ENCODE data around the gene NNAT. TPM values are rescaled to one million over a fixed set of nuclear protein-coding genes. Genes with fewer than 3 reads are reported as not detected.
"Not testable (repeated sequence)": the region's sequence is repeated elsewhere in the genome, so short reads cannot be mapped to it uniquely, and the experiment has no call there.

Gene NNAT
- total RNA-seq, 2 donors from 2014 or later, result 0.19 to 0.93 TPM

DNA sequence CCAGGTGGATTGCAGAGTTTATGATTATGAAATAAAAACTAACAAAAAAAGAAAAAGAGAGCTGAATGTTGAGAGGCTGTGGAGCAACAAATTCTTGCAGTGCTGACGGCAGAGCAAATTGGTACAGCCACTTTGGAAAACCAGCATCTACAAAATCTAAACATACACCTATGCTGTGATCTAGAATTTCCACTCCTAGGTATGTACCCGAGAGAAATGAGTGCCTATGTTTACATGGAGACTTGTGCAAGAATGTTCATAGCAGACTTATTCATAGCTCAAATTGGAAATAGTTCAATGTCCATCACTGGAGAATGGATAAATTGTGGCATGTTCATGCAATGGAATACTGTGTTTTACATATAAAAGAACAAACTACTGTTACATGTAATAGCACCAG, 9.6 kb downstream of the NNAT start:
- H3K36me3 Mint-ChIP-seq (ENCODE audit: insufficient read depth in 2 of 2), result peaks cover 1 to 2% of the 10 kb centered on the region in 2 donors
- no peak for ATAC-seq (replicated peaks in 1 of 2)
- H3K4me3 Mint-ChIP-seq, result no peak overlapping the region
- H3K27me3 Mint-ChIP-seq (ENCODE audit: low read depth), result no peaks in the 10 kb centered on the region
- no peaks in the 10 kb centered on the region for H3K9me3 Mint-ChIP-seq
- no peak overlapping the region for H3K27ac Mint-ChIP-seq
- DNase-seq, result no peak
- H3K4me1 Mint-ChIP-seq (ENCODE audit: low read depth), result peaks cover 33% of the 10 kb centered on the region

GRCh38 chr20:37531856-37532255, 10.8 kb downstream of the NNAT start:
- no peak overlapping the region for H3K4me3 Mint-ChIP-seq
- DNase-seq (no peak), ATAC-seq (replicated peaks in 1 of 2) (no peak)
- H3K9me3 Mint-ChIP-seq, result no peaks in the 10 kb centered on the region
- H3K27me3 Mint-ChIP-seq (ENCODE audit: low read depth), result no peaks in the 10 kb centered on the region
- H3K27ac Mint-ChIP-seq, result no peak overlapping the region
- peaks cover 22% of the 10 kb centered on the region for H3K4me1 Mint-ChIP-seq (ENCODE audit: low read depth)
- peaks cover 1 to 2% of the 10 kb centered on the region in 2 donors for H3K36me3 Mint-ChIP-seq (ENCODE audit: insufficient read depth in 2 of 2)

DNA sequence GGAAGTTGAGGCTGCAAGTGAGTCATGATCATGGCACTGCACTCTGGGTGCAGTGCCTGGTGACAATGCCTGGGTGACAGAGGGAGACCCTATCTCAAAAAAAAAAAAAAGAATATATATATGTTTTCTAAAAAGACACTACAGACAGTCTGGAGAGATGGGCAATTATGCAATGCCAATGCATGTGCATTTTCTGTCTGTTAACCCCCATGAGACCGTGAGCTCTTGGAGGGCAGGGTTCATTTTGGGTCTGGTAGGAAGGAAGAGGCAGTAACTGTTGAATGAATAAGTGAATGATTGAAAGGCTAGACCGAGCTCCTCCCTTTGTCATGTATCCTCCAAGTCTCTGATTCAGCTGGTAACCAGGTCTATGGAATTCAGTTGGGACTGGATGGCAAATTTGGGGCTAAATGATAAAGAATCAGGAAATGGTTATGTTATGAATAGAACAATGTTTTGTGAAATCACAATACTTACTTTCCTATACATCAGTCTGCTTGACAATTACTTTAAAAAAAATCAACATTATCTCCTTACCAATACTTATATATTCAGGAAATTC, 12.2 kb downstream of the NNAT start:
- Mint-ChIP-seq H3K36me3 (ENCODE audit: insufficient read depth in 2 of 2) (peaks cover 0 to 2% of the 10 kb centered on the region in 2 donors), H3K27me3 (ENCODE audit: low read depth) (no peaks in the 10 kb centered on the region), H3K27ac (no peak overlapping the region), H3K4me1 (ENCODE audit: low read depth) (peaks cover 19% of the 10 kb centered on the region), H3K4me3 (no peak overlapping the region), H3K9me3 (no peaks in the 10 kb centered on the region)
- ATAC-seq (replicated peaks in 1 of 2) (no peak), DNase-seq (no peak)

DNA sequence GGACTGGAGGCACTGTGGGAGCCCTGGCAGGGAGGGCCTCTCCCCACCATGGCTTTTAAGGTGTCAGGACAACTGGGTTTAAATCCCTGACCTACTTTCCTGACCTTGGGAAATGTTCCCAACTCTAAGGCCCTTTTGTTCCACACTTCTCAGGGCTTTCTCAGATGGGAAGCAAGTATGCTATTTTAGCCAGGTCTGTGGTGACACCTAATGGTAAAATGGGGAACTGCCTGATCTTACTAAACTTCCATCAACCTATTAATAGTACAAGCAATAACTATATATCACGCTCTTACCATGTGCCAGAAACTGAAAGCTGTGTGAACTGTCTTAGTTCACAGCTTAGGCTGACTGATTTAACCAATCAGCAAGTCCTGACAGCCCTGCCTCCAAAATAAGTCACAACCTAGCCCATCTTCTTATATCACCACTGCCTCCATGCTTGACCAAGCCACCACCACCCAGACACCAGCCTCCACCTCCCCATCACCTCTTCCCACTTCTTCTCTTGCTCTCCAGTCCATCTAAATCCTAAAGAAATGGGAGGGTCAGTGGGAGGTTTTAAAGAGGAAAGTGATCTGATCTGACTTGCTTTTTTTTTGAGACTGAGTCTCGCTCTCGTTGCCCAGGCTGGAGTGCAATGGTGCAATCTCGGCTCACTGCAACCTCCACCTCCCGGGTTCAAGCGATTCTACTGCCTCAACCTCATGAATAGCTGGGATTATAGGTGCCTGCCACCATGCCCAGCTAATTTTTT, 13.5 kb downstream of the NNAT start:
- no peaks in the 10 kb centered on the region for H3K9me3 Mint-ChIP-seq
- peaks cover 3% of the 10 kb centered on the region for H3K27me3 Mint-ChIP-seq (ENCODE audit: low read depth)
- ATAC-seq (replicated peaks in 1 of 2), result peak; percentile 81 to 82
- H3K4me3 Mint-ChIP-seq, result no peak overlapping the region
- H3K36me3 Mint-ChIP-seq (ENCODE audit: insufficient read depth in 2 of 2), result no peaks in the 10 kb centered on the region
- DNase-seq, result peak; percentile 42 to 49
- H3K4me1 Mint-ChIP-seq (ENCODE audit: low read depth), result peaks cover 6% of the 10 kb centered on the region
- no peak overlapping the region for H3K27ac Mint-ChIP-seq

GRCh38 chr20:37535443-37536132, 14.5 kb downstream of the NNAT start:
- Mint-ChIP-seq H3K4me3 (no peak overlapping the region), H3K9me3 (no peaks in the 10 kb centered on the region), H3K4me1 (ENCODE audit: low read depth) (peaks cover 6% of the 10 kb centered on the region), H3K36me3 (ENCODE audit: insufficient read depth in 2 of 2) (no peaks in the 10 kb centered on the region), H3K27ac (no peak overlapping the region), H3K27me3 (ENCODE audit: low read depth) (peaks cover 9% of the 10 kb centered on the region)
- DNase-seq, result no peak
- ATAC-seq (replicated peaks in 1 of 2), result no peak

DNA sequence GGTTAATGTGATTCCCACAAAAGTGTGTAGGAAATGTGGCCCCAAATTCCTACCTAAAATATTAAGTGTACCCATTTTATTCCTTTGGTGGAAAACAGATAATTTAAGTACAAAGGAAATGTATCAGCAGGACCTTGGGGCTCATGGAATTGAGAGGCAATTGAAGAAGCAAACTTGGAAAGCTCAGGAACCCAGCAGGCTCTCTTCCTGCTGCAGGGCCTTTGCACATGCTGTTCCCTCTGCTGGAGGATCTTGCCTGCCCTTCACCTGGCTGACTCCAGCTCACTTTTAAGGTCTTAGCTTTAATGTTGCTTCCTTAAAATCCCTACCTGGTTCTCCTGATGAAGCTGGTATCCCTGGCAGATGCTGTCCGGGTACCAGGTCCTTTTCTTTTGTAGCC, 16.5 kb downstream of the NNAT start:
- no peak overlapping the region for H3K27ac Mint-ChIP-seq
- no peaks in the 10 kb centered on the region for H3K36me3 Mint-ChIP-seq (ENCODE audit: insufficient read depth in 2 of 2)
- H3K27me3 Mint-ChIP-seq (ENCODE audit: low read depth), result peaks cover 9% of the 10 kb centered on the region
- DNase-seq (no peak), ATAC-seq (replicated peaks in 1 of 2) (no peak)
- H3K4me1 Mint-ChIP-seq (ENCODE audit: low read depth), result peaks cover 6% of the 10 kb centered on the region
- no peak overlapping the region for H3K4me3 Mint-ChIP-seq
- no peaks in the 10 kb centered on the region for H3K9me3 Mint-ChIP-seq

GRCh38 chr20:37538003-37538402, 17.0 kb downstream of the NNAT start:
- Mint-ChIP-seq H3K27ac (no peak overlapping the region), H3K4me3 (no peak overlapping the region), H3K27me3 (ENCODE audit: low read depth) (peaks cover 9% of the 10 kb centered on the region), H3K4me1 (ENCODE audit: low read depth) (peaks cover 6% of the 10 kb centered on the region), H3K9me3 (no peaks in the 10 kb centered on the region), H3K36me3 (ENCODE audit: insufficient read depth in 2 of 2) (no peaks in the 10 kb centered on the region)
- ATAC-seq (replicated peaks in 1 of 2) (no peak), DNase-seq (no peak)

DNA sequence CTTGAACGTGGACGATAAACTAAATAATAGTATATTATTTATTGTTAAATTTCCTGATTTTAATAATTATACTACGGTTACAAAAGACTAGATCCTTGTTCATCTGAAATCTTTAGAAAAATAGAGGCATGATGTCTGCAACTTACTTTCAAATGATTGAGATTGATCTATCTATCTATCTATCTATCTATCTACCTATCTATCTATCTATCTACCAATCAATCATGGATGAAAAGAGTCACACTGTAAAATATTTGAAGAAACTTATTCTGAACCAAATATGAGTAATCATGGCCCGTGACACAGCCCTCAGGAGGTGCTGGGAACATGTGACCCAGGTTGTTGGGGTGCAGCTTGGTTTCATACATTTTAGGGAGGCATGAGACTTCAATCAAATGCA, 18.4 kb downstream of the NNAT start:
- H3K4me1 Mint-ChIP-seq (ENCODE audit: low read depth), result peaks cover 6% of the 10 kb centered on the region
- H3K4me3 Mint-ChIP-seq, result no peak overlapping the region
- ATAC-seq (replicated peaks in 1 of 2) (no peak), DNase-seq (no peak)
- H3K27ac Mint-ChIP-seq, result no peak overlapping the region
- peaks cover 9% of the 10 kb centered on the region for H3K27me3 Mint-ChIP-seq (ENCODE audit: low read depth)
- no peaks in the 10 kb centered on the region for H3K9me3 Mint-ChIP-seq
- no peaks in the 10 kb centered on the region for H3K36me3 Mint-ChIP-seq (ENCODE audit: insufficient read depth in 2 of 2)

GRCh38 chr20:37540001-37540400, 19.0 kb downstream of the NNAT start:
- Mint-ChIP-seq H3K4me3 (no peak overlapping the region), H3K27ac (no peak overlapping the region), H3K36me3 (ENCODE audit: insufficient read depth in 2 of 2) (no peaks in the 10 kb centered on the region), H3K27me3 (ENCODE audit: low read depth) (peaks cover 9% of the 10 kb centered on the region), H3K9me3 (no peaks in the 10 kb centered on the region), H3K4me1 (ENCODE audit: low read depth) (no peaks in the 10 kb centered on the region)
- DNase-seq, result no peak
- no peak for ATAC-seq (replicated peaks in 1 of 2)

GRCh38 chr20:37540838-37541237, 19.8 kb downstream of the NNAT start:
- not testable (repeated sequence) for H3K27ac Mint-ChIP-seq; H3K27me3 Mint-ChIP-seq (ENCODE audit: low read depth); H3K9me3 Mint-ChIP-seq; H3K36me3 Mint-ChIP-seq (ENCODE audit: insufficient read depth in 2 of 2); ATAC-seq (replicated peaks in 1 of 2); H3K4me3 Mint-ChIP-seq; H3K4me1 Mint-ChIP-seq (ENCODE audit: low read depth); DNase-seq

- no peak for DNase-seq
- no peak overlapping the region for H3K27ac Mint-ChIP-seq
- no peak overlapping the region for H3K4me3 Mint-ChIP-seq
- H3K4me1 Mint-ChIP-seq (ENCODE audit: low read depth), result no peaks in the 10 kb centered on the region
- H3K27me3 Mint-ChIP-seq (ENCODE audit: low read depth), result peaks cover 9% of the 10 kb centered on the region
- H3K36me3 Mint-ChIP-seq (ENCODE audit: insufficient read depth in 2 of 2), result no peaks in the 10 kb centered on the region
- no peaks in the 10 kb centered on the region for H3K9me3 Mint-ChIP-seq
- ATAC-seq (replicated peaks in 1 of 2), result no peak
These were observed 20.3 kb downstream of the NNAT start for GRCh38 chr20:37541326-37541725.

- ATAC-seq (replicated peaks in 1 of 2) (no peak), DNase-seq (no peak)
- Mint-ChIP-seq H3K36me3 (ENCODE audit: insufficient read depth in 2 of 2) (no peaks in the 10 kb centered on the region), H3K27me3 (ENCODE audit: low read depth) (peaks cover 9% of the 10 kb centered on the region), H3K4me1 (ENCODE audit: low read depth) (no peaks in the 10 kb centered on the region), H3K9me3 (no peaks in the 10 kb centered on the region), H3K4me3 (no peak overlapping the region), H3K27ac (no peak overlapping the region)
These were observed 21.2 kb downstream of the NNAT start for GRCh38 chr20:37542281-37542680.

DNA sequence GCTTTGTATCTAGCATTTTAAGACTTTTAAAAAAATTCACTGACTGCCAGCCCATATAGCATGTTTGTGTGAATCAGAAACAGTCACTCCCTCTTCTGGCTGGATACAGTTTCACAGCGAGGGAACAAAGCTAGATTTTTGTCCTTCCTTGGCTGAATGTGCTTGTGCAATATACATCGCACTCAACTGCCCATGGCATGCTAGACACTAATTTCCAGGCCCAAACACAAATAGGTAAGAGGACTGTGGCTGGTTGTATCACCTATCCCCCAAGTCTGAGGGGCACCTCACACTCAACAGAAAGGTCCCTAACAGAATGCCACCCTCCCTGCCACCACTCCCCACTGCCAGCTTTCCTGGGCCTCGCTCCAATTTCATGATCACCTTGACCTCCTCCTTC, 22.8 kb downstream of the NNAT start:
- Mint-ChIP-seq H3K4me1 (ENCODE audit: low read depth) (no peaks in the 10 kb centered on the region), H3K36me3 (ENCODE audit: insufficient read depth in 2 of 2) (no peaks in the 10 kb centered on the region), H3K4me3 (no peak overlapping the region), H3K9me3 (no peaks in the 10 kb centered on the region), H3K27me3 (ENCODE audit: low read depth) (peaks cover 9% of the 10 kb centered on the region), H3K27ac (no peak overlapping the region)
- no peak for DNase-seq
- no peak for ATAC-seq (replicated peaks in 1 of 2)

All from activated T-cell treated with anti-CD3 and anti-CD28 coated beads, Interleukin-2, amount 50 U/mL, for 72 hours (primary cell).